MM.1S (cell line): ENCODE measurements around the gene EGLN3.

Source experiments
- DNase-seq: peaks from one replicate; pipeline ENCODE4 v3.0.0-alpha.2; 2015
- H2AFZ ChIP-seq: fragments of 300-600 bp; sonication (generic); 2 replicates; pipeline ENCODE4 v1.6.0; 2016; ENCODE audit warnings: antibody characterized with exemption, low read length
- H3F3A ChIP-seq: fragments of 300-600 bp; sonication (generic); 2 replicates; pipeline ENCODE4 v1.6.1; 2016; ENCODE audit warnings: mild to moderate bottlenecking, antibody characterized with exemption, low read length, moderate library complexity, mixed read lengths; ENCODE audit not compliant: insufficient read depth
- H3K27ac ChIP-seq: fragments of 300-600 bp; sonication (generic); 2 replicates; pipeline ENCODE4 v1.5.1; 2016; ENCODE audit warnings: mild to moderate bottlenecking, low read length
- H3K27me3 ChIP-seq: fragments of 300-600 bp; sonication (generic); replicated peaks from 2 replicates; pipeline ENCODE4 v1.6.0; 2016; ENCODE audit warnings: low read length; ENCODE audit not compliant: insufficient read depth
- H3K36me3 ChIP-seq: fragments of 300-600 bp; sonication (generic); replicated peaks from 2 replicates; pipeline ENCODE4 v1.6.1; 2016; ENCODE audit warnings: mild to moderate bottlenecking, low read length, mixed read lengths; ENCODE audit not compliant: insufficient read depth
- H3K4me1 ChIP-seq: fragments of 300-600 bp; sonication (generic); 2 replicates; pipeline ENCODE4 v1.6.1; 2016; ENCODE audit warnings: low read length, mixed read lengths
- H3K4me2 ChIP-seq: fragments of 300-600 bp; sonication (generic); 2 replicates; pipeline ENCODE4 v1.6.0; 2016; ENCODE audit warnings: low read depth, low read length
- H3K4me3 ChIP-seq: fragments of 300-600 bp; sonication (generic); 2 replicates; pipeline ENCODE4 v1.5.1; 2016; ENCODE audit warnings: low read length, mixed read lengths
- H3K79me2 ChIP-seq: fragments of 300-600 bp; sonication (generic); 2 replicates; pipeline ENCODE4 v1.6.1; 2016; ENCODE audit warnings: mixed run types, low read length, mixed read lengths
- H3K9ac ChIP-seq: fragments of 300-600 bp; sonication (generic); 2 replicates; pipeline ENCODE4 v1.6.1; 2016; ENCODE audit warnings: low read length, mixed read lengths
- H3K9me2 ChIP-seq: fragments of 300-600 bp; sonication (generic); replicated peaks from 2 replicates; pipeline ENCODE4 v1.6.1; 2016; ENCODE audit warnings: mild to moderate bottlenecking, low read length, mixed read lengths; ENCODE audit not compliant: insufficient read depth
- H3K9me3 ChIP-seq: fragments of 300-600 bp; sonication (generic); replicated peaks from 2 replicates; pipeline ENCODE4 v1.6.1; 2016; ENCODE audit warnings: mild to moderate bottlenecking, low read length, mixed read lengths; ENCODE audit not compliant: insufficient read depth
- H4K20me1 ChIP-seq: fragments of 300-600 bp; sonication (generic); 2 replicates; pipeline ENCODE4 v1.6.1; 2016; ENCODE audit warnings: mild to moderate bottlenecking, low read length, moderate library complexity, mixed read lengths; ENCODE audit not compliant: insufficient read depth
- CTCF ChIP-seq: fragments of 300-600 bp; sonication (generic); IDR thresholded peaks from 2 replicates; pipeline ENCODE4 v1.5.1; 2016; ENCODE audit warnings: antibody characterized with exemption, low read length, mixed read lengths
- EZH2 ChIP-seq: fragments of 300-600 bp; sonication (generic); optimal IDR thresholded peaks from 2 replicates; pipeline ENCODE3; 2017; ENCODE audit warnings: low read depth, mild to moderate bottlenecking, antibody characterized with exemption, low read length, mixed read lengths
- EZH2phosphoT487 ChIP-seq: fragments of 300-600 bp; sonication (generic); IDR thresholded peaks from 2 replicates; pipeline ENCODE4 v1.6.1; 2018; ENCODE audit warnings: antibody characterized with exemption, low read length

EGLN3 gene

GRCh38 chr14:33916663-33917565 lies 34.0 kb downstream of the EGLN3 start:
- Histone ChIP-seq H3F3A (no peaks in the 10 kb centered on the region), H3K4me1 (no peaks in the 10 kb centered on the region), H3K36me3 (no peaks in the 10 kb centered on the region), H3K4me2 (no peak overlapping the region), H3K4me3 (no peak overlapping the region), H3K27me3 (no peaks in the 10 kb centered on the region), H3K9ac (no peak overlapping the region), H3K27ac (no peak overlapping the region), H3K9me2 (no peaks in the 10 kb centered on the region), H2AFZ (no peak overlapping the region), H4K20me1 (no peaks in the 10 kb centered on the region), H3K9me3 (no peaks in the 10 kb centered on the region), H3K79me2 (no peaks in the 10 kb centered on the region)
- DNase-seq, result no peak
- TF ChIP-seq EZH2, result no peak
- TF ChIP-seq CTCF, result no peak
- no peak for TF ChIP-seq EZH2phosphoT487

GRCh38 chr14:33915682-33916081 lies 35.2 kb downstream of the EGLN3 start:
- H4K20me1 ChIP-seq, result no peaks in the 10 kb centered on the region
- H3K79me2 ChIP-seq, result no peaks in the 10 kb centered on the region
- DNase-seq, result no peak
- no peaks in the 10 kb centered on the region for H3F3A ChIP-seq
- no peak overlapping the region for H3K4me3 ChIP-seq
- no peaks in the 10 kb centered on the region for H3K27me3 ChIP-seq
- no peaks in the 10 kb centered on the region for H3K9me3 ChIP-seq
- H3K9ac ChIP-seq, result no peak overlapping the region
- no peak overlapping the region for H2AFZ ChIP-seq
- no peaks in the 10 kb centered on the region for H3K36me3 ChIP-seq
- no peak overlapping the region for H3K27ac ChIP-seq
- no peak overlapping the region for H3K4me2 ChIP-seq
- H3K9me2 ChIP-seq, result no peaks in the 10 kb centered on the region
- H3K4me1 ChIP-seq, result no peaks in the 10 kb centered on the region
- TF ChIP-seq EZH2phosphoT487, result no peak
- no peak for TF ChIP-seq EZH2
- TF ChIP-seq CTCF, result no peak

- no peak overlapping the region for H3K9ac ChIP-seq
- DNase-seq, result peak; percentile 19
- no peaks in the 10 kb centered on the region for H3F3A ChIP-seq
- no peaks in the 10 kb centered on the region for H3K79me2 ChIP-seq
- no peaks in the 10 kb centered on the region for H3K27me3 ChIP-seq
- no peak overlapping the region for H3K4me2 ChIP-seq
- no peaks in the 10 kb centered on the region for H3K9me3 ChIP-seq
- no peak overlapping the region for H3K4me3 ChIP-seq
- H2AFZ ChIP-seq, result no peak overlapping the region
- no peaks in the 10 kb centered on the region for H3K4me1 ChIP-seq
- H4K20me1 ChIP-seq, result no peaks in the 10 kb centered on the region
- no peaks in the 10 kb centered on the region for H3K36me3 ChIP-seq
- TF ChIP-seq CTCF (no peak), EZH2phosphoT487 (no peak), EZH2 (no peak)
- H3K27ac ChIP-seq, result no peak overlapping the region
- no peaks in the 10 kb centered on the region for H3K9me2 ChIP-seq
These were observed 36.0 kb downstream of the EGLN3 start for GRCh38 chr14:33914676-33915516.
